ENCODE results near the gene RXRG. TPM values are rescaled to one million over a fixed set of nuclear protein-coding genes. Genes with fewer than 3 reads are reported as not detected.

The RXRG gene
- total RNA-seq, 1 donor from 2014 or later: not detected

DNA sequence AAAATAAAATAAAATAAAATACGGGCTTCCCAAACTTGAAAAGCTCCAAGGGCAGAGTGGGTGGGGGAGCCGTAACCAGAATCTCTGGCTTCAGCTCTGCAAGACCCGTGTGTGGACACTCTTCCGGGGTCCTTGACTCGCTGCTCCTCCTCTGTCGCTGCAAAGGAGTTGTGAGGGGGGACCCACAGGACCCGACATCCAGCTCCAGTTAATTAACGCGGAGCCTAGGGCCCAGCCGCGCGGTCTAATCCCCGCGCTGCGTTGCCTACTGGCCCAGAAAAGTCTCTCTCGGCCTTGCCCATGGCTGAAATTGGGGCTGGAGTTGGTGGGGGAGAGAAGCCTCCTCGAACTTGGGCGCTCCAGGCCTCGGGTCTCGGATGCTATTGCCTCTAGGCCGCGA, 90.2 kb downstream of the RXRG start:
- Histone ChIP-seq H3K4me3 (ENCODE audit: low read depth, low read length) (no peak overlapping the region), H3K36me3 (ENCODE audit: control insufficient read depth, insufficient read depth, low read length) (no peaks in the 10 kb centered on the region), H3K27me3 (ENCODE audit: control insufficient read depth, insufficient read depth, low read length) (peaks cover 74% of the 10 kb centered on the region)
- TF ChIP-seq, protein P1, sequence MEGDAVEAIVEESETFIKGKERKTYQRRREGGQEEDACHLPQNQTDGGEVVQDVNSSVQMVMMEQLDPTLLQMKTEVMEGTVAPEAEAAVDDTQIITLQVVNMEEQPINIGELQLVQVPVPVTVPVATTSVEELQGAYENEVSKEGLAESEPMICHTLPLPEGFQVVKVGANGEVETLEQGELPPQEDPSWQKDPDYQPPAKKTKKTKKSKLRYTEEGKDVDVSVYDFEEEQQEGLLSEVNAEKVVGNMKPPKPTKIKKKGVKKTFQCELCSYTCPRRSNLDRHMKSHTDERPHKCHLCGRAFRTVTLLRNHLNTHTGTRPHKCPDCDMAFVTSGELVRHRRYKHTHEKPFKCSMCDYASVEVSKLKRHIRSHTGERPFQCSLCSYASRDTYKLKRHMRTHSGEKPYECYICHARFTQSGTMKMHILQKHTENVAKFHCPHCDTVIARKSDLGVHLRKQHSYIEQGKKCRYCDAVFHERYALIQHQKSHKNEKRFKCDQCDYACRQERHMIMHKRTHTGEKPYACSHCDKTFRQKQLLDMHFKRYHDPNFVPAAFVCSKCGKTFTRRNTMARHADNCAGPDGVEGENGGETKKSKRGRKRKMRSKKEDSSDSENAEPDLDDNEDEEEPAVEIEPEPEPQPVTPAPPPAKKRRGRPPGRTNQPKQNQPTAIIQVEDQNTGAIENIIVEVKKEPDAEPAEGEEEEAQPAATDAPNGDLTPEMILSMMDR (IDR thresholded peaks at IDR 0.05; ENCODE audit: insufficient read depth, low read length, poor library complexity, severe bottlenecking): no peak
- no peak for DNase-seq (ENCODE audit: low read depth)

- peaks cover 74% of the 10 kb centered on the region for H3K27me3 ChIP-seq (ENCODE audit: control insufficient read depth, insufficient read depth, low read length)
- TF ChIP-seq, protein P1 (IDR thresholded peaks at IDR 0.05; ENCODE audit: insufficient read depth, low read length, poor library complexity, severe bottlenecking): no peak
- no peaks in the 10 kb centered on the region for H3K36me3 ChIP-seq (ENCODE audit: control insufficient read depth, insufficient read depth, low read length)
- H3K4me3 ChIP-seq (ENCODE audit: low read depth, low read length): no peak overlapping the region
- DNase-seq (ENCODE audit: low read depth): no peak
Observed at GRCh38 chr1:165353731-165354671, 90.9 kb downstream of the RXRG start.

GRCh38 chr1:165352442-165353293, 92.3 kb downstream of the RXRG start:
- TF ChIP-seq, protein P1 (IDR thresholded peaks at IDR 0.05; ENCODE audit: insufficient read depth, low read length, poor library complexity, severe bottlenecking): no peak
- no peak for DNase-seq (ENCODE audit: low read depth)
- H3K4me3 ChIP-seq (ENCODE audit: low read depth, low read length): no peak overlapping the region
- no peaks in the 10 kb centered on the region for H3K36me3 ChIP-seq (ENCODE audit: control insufficient read depth, insufficient read depth, low read length)
- H3K27me3 ChIP-seq (ENCODE audit: control insufficient read depth, insufficient read depth, low read length): peaks cover 67% of the 10 kb centered on the region

GRCh38 chr1:165351863-165352441, 93.0 kb downstream of the RXRG start:
- H3K4me3 ChIP-seq (ENCODE audit: low read depth, low read length): no peak overlapping the region
- TF ChIP-seq, protein P1 (IDR thresholded peaks at IDR 0.05; ENCODE audit: insufficient read depth, low read length, poor library complexity, severe bottlenecking): no peak
- DNase-seq (ENCODE audit: low read depth): no peak
- no peaks in the 10 kb centered on the region for H3K36me3 ChIP-seq (ENCODE audit: control insufficient read depth, insufficient read depth, low read length)
- H3K27me3 ChIP-seq (ENCODE audit: control insufficient read depth, insufficient read depth, low read length): peaks cover 62% of the 10 kb centered on the region

Other genes starting within 250 kb of the RXRG start
- not detected in 2 replicates for gene LMX1A, start 88.4 kb downstream of the RXRG start, total RNA-seq
- gene LRRC52, start 98.9 kb upstream of the RXRG start, total RNA-seq: not detected in 2 replicates
- gene MGST3, start 186.1 kb upstream of the RXRG start, total RNA-seq: 122 and 150 TPM in 2 replicates

All from kidney epithelial cell (primary cell).